ENCODE measurements around the gene VWF.

GRCh38 chr12:6091786-6092566 lies 32.5 kb downstream of the VWF start:
- TF ChIP-seq CTCF (IDR thresholded peaks at IDR 0.05) (no peak), POLR2AphosphoS5 (IDR thresholded peaks at IDR 0.05) (no peak), POLR2A (IDR thresholded peaks at IDR 0.05) (no peak), EP300 (IDR thresholded peaks at IDR 0.05) (no peak)

Data from sigmoid colon (tissue), 4 donors.